NCI-H1092 treated with DMSO at 0.1 percent for 48 hours (cell line): Measurements from ENCODE around the gene CLDN7.
A peak's percentile ranks its signal among the peaks of the same experiment; 100 is the strongest.

Experiments used
- DNase-seq: peaks from one replicate; lab custom pipeline; 2025; lab: John Stamatoyannopoulos, UW

Gene CLDN7

DNA sequence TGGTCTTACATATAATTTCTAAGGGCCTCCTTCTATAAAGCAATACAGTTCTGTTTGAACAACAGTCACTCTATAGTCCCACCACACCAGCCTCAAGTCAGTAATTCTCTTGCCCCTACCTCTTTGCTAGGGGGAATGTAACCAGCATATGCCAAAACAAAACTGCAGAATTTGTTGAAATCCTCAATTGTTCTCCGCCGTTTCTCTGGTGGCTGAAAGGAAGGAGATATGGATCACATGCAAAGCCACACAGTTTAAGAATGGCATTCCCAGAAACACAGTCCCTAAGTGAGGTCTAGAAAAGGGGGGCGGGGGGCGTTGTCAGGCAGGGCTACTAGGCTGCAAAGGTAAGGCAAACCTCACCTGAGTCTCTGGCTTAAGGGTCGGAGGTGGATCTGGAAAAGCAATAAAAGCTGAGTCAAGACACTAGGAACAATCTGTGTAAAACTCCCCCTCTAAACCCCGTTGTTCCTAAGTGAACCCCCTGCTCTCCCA, 25.0 kb downstream of the CLDN7 start:
- DNase-seq: no peak

DNA sequence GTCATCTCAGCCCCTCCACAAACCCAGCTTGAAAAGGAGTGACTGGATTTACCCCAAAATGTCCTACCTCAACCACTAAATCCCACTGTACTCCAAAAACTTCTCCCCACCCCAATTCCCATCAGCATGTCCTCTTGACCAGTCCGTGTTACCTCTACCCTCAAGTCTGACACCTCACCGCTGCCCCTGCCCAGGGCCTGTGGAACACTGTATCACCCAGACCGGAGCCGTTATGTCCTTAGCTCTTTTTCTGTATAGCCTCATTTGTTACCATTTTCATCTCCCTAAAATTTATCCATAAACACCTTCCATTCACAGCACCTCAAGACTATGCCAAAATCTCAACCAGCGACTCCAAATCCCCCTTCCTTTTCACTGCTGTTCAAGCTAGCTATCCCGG, 25.5 kb downstream of the CLDN7 start:
- DNase-seq: no peak

DNA sequence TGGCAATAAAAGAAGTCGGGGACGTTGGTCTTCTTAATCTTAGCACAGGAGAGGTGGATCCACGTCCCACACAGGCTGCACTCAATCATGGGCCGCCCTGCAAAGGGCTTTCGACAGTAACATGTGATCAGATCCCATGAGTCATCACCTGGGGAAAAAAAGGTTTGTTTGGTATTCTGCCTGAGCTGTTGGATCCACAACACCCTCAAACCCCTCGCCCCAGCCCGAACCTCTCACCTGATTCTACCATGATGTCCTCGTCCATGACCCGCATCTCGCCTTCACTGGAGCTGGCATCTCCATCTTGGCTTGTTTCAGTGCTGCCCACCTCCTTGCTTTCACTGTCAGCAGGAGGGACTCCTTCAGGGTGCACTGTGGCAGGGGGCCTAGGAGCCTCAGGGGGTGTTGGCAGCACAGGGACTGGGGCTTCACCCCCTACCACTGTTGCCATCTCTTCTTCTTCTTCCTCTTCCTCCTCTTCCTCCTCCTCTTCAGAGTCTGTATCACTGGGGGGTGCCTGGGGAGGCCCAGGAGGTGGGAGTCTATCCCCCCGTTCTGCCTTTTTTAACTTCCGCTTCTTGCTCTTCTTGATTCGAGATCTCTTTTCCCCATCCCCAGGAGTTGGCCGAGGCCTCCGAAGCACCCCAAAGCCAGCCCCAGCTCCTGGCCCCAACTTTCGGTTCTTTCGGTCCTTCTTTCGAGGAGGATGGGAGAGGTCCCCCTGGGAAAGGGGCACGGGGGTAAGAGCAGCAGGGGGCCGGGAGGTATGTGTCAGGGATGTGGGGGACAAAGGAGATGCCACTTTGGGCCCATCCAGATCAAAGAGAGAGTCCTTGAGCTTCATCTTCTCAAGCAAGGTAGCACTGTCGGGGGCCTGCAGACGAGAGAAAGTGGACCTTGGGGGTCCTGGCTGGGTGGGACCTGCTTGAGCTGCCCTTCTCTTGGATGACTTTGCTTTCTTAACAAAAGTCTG, 26.3 kb downstream of the CLDN7 start:
- no peak for DNase-seq

DNA sequence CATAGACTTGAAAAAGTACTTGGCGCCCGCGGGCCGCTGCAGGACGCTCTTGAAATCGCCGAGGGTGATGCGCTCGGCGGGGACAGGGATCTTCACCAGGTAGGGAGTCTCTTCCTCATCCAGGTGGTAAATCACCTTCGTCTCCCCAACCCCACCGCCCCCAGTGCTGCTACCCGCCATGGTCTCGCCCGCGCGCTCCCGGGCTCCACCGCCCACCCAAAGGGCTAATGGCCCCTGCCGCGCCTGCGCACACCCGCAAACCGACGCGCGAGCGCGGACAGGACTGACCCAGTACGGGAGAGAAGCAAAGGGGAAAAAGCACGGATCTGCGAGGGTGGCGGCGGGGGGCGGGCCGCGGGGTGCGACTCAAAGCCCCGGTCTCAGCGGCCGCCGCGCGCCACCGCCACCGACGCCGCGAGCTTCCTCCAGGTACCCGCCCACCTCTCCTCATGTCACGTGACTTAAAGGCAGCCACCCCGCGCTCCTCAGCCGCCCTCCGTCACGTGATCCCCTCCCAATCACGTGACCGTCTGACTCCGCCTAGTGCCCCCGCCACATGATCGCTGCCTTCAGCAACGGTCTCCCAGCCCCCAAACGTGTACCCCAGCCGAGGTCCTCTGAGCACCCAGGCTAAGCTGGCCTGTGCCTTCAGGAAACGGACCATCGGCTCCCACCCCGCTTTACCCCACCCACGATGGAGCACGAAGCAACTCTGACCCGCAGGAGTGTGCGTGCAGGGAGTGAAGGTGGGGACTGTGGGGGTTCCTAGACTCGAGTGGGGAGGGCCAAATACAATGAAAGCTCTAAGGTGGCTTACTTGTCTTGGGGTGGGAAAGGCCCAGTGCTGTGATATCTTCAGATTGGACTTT, 28.0 kb downstream of the CLDN7 start, which contains the start of gene DVL2:
DVL2 (minus strand) TSS at position 435 of the 869 bp plus-strand sequence; CDS start at position 180, 255 bp downstream.
- peak; percentile 93 for DNase-seq

DNA sequence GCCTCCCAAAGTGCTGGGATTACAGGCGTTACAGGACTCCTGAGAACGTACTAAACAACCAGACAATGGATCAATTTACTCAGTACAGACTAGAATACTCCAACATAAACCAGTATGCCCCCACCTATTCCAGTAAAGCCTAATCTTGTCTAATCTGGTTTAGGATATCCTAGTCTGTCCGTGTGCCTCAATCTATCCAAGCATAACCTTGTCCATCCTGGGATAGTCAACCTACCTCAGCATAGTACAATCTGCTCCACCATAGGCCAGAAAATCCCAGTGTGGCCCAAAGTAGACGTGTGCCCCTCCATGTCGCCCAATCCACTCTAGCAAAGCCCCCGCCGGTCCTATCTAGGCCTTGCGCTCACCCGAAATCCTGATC, 28.6 kb downstream of the CLDN7 start:
- DNase-seq: no peak

DNA sequence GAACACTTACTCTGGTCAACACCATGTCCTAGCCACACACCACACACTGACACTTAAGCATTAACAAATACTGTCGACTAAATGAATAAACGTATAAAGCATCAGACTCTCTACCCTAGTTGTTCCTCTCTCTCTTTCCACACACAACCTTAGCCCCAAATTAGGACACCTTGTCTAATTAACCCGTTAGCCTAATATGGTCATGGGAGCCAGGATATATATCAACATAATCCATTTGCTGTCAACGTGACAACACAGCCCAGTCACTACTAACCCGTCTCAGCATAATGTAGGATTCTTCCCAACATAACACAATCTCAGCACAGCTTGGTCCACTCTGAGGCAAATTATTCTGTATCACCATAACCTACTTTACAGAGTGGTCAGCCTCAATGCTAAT, 30.2 kb downstream of the CLDN7 start:
- DNase-seq: no peak

DNA sequence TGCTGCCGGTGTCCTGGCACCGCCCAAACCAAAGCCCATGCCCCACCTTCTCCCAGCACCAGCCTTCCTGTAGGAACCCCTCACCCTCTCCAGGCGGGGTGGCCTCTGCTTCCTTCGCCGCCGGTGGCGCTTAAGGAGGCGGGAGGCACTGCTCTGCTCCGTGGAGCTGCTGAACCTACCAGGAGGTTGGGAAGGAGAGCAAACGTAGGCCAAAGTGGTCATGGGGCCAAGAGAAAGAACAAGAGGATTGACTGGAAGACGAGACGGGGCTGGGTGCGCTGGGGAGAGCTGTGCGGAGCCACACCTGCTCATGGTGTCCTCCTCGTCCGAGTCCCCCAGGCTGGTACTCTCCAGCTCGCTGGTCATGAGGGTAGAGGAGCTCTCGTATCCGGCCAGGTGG, 32.8 kb downstream of the CLDN7 start:
- no peak for DNase-seq

DNA sequence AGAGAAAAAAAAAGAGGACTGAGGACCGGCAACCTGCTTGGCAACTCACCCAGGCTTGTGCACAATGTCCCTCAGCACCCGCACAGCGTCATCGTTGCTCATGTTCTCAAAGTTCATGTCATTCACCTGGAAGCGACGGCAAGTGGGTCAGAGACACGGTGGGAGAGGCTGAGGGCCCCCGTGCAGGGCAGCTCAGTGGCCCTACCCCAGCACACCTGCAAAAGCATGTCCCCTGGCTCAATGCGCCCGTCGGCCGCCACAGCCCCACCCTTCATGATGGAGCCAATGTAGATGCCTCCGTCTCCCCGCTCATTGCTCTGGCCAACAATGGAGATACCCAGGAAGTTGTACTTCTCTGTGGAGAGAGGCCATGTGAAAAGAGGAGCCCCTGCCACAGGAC, 33.4 kb downstream of the CLDN7 start:
- no peak for DNase-seq

DNA sequence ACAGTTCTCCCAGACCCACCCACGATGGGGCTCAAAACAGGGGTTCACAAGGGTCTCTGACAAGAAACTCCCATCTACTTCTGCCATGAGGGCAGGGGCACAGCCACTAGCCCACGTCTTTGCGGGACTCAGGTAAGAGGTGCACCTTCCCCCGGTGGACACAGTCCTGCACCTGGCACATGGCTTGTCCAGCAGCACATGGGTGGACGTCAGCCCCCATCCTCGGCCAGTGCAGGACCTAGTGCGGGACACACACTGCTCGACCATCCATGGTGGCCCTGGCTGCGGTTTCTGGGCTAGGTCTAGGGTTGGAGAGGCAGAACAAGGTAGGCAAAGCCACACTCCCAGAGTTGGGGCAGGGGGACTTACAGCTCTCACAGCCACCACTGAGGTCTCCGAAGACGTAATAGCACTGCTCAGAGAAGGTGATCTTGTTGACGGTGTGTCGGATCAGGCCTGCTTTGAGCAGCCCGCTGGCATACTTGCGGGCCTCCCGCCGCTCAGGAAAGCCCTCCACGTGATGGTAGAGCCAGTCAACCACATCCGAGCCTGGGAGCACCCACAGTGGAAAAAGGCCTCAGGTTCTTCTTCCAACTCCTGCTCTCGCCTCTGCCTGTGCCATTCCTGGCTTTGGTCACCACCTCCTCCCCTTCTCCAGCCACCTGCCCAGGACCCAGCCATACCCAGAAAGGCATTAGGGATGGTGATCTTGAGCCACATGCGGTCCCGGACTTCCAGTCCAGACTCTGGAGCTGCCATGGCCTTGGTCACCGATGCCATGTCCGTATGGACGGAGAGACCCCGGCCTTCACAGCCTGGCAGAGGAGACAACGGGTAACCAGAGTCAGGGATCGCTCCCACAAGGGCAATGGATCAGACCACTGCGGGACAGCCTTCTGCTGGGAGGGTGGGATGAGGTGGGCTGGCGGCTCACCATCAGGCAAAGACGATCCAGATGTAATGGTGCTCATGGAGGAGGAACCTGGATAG, 35.3 kb downstream of the CLDN7 start:
- DNase-seq: no peak

DNA sequence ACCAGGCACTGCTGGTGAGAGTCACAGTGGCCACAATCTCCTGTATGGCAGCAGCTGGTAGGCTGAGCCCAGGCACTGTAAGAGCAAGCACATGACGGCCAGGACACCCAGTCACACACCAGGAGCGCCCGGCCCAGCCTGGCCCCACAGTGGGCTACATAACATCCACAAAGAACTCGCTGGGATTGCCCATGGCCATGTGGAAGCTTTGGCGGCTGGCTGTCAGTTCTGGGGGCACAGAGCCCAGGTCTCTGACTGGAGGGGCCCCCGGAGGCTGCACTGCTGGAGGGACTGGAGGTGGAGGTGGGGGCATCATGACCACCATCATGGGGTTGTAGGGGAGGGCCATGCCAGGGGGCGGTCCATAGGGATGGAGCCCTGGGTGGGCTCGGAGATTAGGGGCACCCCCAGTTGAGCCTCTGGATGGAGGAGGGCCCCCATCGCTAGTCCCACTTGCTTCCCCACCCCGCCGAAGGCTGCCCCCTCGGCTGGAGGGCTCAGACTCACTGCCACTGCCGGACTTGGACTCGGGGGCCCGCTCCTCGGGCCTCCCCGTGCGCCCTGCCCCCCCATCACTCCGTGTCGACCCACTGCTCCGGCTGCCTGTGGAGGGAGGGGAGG, 36.5 kb downstream of the CLDN7 start:
- no peak for DNase-seq

DNA sequence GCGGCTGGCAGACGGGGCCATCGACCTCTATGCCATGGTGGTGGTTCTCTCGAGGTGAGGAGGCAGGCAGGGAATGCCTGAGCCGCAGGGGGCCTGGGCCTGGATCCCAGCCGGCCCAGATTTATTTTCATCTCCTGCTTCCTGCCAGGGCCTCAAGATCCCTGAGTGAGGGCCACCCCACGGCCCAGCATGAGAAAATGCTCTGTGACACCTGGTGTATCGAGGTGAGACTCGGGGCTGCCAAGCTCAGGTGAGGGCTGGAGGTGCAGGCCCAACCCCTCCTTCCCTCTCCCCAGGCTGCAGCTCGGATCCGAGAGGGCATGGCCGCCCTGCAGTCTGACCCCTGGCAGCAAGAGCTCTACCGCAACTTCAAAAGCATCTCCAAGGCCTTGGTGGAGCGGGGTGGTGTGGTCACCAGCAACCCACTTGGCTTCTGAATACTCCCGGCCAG, 37.6 kb downstream of the CLDN7 start:
- no peak for DNase-seq

DNA sequence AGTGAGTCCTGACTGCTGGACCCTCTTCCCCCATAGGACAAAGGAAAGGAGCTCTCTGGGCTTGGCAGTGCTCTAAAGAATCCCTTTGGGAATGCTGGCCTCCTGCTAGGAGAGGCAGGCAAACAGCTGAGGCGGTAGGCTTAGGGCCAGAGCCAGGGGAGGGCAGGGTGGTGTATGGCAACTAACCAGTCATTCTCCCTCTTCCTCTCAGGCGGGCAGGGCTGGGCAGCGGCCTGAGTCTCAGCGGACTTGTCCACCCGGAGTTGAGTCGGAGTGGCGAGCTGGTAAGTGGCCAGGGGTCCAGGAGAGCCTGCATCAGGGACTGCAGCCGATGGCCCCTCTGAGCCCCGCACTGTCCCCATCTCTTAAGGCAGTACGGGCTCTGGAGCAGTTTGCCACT, 38.2 kb downstream of the CLDN7 start:
- no peak for DNase-seq

DNA sequence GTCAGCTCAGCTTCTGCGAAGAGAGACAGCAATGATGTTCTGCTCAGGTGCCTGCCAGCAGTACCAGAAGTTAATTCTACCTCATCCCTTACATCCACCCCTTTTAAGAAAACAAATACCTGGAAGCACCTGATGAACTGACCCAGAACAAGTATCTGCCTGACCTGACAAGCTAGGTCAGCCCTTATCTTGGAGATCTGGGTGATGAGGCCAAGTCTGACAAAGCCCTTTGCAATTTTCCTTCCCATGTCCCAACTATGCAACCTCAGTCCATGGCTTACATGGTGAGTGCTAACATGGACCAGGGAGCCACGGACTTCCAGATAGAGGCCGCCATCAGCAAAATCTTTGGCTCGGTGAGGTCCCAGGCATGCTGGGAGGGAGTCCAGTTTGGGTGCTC, 38.9 kb downstream of the CLDN7 start:
- no peak for DNase-seq

DNA sequence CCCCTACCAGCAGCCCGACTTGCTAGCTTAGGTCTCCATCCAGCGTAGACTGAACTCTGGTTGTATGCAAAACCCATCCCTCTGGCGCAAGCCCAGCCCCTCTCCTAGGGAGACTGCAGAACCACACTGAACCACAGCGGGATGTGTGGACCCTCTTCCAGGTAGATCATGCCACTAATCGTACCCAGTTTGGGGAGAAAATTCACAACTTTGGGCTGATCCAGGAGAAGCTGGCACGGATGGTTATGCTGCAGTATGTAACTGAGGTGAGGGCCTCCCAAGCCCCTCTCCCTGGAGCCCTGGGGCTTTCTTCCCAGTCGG, 39.3 kb downstream of the CLDN7 start:
- no peak for DNase-seq

DNA sequence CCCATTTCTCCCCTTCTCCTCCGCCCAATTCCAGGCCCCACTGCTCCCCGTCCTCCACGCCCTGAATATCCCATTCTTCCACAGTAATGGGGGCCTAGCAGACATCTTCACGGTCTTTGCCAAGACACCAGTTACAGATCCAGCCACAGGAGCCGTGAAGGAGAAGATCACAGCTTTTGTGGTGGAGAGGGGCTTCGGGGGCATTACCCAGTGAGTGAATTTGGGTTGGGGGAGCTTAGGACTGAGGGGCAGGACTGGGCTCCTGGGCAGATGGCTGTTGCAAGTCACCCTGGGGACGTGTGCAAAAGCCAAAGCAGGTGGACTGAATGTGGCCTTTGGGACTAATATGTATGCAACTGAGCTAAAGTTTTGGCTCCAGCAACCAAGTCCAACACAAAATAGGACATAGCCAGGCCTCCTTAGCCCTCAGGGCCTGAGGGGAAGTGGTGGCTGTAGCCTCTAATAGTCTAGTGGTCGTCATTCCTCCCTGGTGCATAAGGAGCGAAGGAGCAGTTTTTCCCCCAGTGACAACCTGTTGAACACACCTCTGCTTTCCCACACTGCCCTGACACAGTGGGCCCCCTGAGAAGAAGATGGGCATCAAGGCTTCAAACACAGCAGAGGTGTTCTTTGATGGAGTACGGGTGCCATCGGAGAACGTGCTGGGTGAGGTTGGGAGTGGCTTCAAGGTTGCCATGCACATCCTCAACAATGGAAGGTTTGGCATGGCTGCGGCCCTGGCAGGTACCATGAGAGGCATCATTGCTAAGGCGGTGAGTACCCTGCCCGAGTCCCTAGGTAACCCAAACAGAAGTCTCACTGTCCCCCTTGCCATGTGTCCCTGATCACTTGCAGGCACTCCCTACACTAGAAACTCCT, 39.9 kb downstream of the CLDN7 start:
- no peak for DNase-seq

DNA sequence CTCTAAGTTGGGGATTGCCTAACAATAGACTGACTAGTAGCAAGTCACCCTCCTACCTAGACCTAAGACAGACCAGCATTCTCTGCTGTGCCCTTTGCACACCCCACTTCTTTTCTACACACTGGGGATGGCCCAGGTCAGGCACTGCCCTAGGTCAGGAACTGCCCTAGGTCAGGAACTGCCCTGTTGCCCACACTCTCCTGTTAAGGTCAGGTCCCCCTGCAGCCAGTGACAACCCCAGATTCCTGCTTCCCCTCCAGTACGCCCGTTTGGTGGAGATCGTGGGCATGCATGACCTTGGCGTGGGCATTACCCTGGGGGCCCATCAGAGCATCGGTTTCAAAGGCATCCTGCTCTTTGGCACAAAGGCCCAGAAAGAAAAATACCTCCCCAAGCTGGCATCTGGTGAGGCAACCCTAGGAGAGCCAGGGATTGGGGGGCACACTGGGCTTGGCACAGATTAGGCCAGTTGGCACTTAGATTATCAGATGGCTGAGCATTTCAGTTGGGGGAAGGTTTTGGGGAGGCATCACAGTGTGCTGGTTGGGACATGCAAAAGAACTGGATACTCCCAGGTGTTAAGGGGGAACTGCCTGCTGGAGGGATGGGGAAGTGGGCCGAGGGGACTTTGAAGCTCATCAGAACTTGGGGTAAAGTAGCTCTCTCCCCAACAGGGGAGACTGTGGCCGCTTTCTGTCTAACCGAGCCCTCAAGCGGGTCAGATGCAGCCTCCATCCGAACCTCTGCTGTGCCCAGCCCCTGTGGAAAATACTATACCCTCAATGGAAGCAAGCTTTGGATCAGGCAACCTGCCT, 40.8 kb downstream of the CLDN7 start:
- DNase-seq: no peak

DNA sequence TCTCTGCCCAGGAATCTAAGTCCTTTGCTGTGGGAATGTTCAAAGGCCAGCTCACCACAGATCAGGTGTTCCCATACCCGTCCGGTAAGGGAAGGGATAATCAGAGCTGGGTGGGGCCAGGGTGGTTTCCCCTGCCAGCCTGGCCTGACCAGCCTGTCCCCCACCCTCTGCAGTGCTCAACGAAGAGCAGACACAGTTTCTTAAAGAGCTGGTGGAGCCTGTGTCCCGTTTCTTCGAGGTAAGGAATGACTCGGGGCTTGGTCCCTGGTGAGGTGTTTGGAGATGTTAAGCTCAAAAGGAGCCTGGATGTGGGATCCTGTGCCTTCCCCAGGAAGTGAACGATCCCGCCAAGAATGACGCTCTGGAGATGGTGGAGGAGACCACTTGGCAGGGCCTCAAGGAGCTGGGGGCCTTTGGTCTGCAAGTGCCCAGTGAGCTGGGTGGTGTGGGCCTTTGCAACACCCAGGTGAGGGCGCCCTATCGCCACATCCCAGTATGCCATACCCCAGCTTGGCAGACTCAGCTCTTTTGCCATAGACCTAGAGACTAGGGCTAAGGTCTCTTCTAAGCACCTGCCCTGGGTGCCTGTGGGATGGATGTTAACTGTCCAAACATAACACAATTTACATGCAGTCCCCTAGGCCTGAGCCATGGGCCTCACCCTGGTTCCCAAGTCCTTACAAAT, 41.5 kb downstream of the CLDN7 start:
- peak; percentile 29 for DNase-seq

DNA sequence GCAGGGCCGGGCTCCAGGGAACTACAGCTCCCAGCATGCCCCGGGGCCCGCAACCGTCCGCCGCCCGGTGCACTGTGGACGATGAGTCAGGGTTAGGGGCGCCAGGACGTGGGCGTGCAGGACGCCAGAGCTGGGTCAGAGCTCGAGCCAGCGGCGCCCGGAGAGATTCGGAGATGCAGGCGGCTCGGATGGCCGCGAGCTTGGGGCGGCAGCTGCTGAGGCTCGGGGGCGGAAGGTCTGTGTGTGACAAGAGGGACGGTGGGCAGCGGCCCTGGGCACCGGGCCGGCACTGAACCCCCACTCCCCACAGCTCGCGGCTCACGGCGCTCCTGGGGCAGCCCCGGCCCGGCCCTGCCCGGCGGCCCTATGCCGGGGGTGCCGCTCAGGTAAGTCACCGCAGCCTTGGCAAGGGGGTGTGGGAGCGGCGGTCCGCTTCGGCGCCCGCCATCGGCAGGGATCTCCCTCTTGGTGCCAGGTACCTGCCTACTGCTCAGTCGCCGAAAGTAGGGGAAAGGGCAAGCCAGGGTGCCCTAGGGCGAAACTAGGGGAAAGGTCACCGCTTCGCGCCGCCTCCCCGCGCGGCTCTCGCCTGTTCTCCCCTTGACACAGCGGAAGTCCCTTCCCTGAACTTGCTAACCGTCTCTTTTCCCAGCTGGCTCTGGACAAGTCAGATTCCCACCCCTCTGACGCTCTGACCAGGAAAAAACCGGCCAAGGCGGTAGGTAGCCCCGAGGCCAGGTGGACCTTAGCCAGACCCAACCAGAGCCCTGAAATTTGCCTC, 42.3 kb downstream of the CLDN7 start, which contains the start of the genes ACADVL and DLG4:
ACADVL (plus strand) TSS at position 127 of the 781 bp plus-strand sequence; CDS start at position 174, 47 bp downstream.
DLG4 (minus strand) TSS at position 25 of the 781 bp plus-strand sequence.
- peak; percentile 12 for DNase-seq
